Pancreas (tissue), 10 donors: ENCODE results near the gene ARL15. TPM values are rescaled to one million over a fixed set of nuclear protein-coding genes. Genes with fewer than 3 reads are reported as not detected.
A peak's percentile ranks its signal among the peaks of the same experiment; 100 is the strongest.

Experiments
- ATAC-seq, 4 donors: fragments of 200-7000 bp; cut with Tn5 transposase; one replicate each; pipeline versions ENCODE4 v1.8.0 to v1.9.1; 2020; ENCODE audit warnings: mild to moderate bottlenecking in 4 of 4, moderate library complexity in 4 of 4
- DNase-seq, 6 donors: peaks; one replicate each; pipeline ENCODE4 v3.0.0-alpha.2; 2020
- FAIRE-seq: peaks from 2 replicates; lab custom pipeline; 2012; peaks lifted over from hg19 to GRCh38; lab: Jason Lieb, UNC
- H3K27ac ChIP-seq, 4 donors: fragments of 200-600 bp; sonication (generic); 1 replicate in 3 of 4; 2 replicates in 1 of 4; pipeline versions ENCODE4 v1.5.0 to v1.8.0; 2020
- H3K27me3 ChIP-seq, 4 donors: fragments of 200-600 bp; one replicate each; pipeline ENCODE4 v1.8.0; 2021
- H3K36me3 ChIP-seq, 3 donors: fragments of 200-600 bp; sonication (generic) in 1 of 3; one replicate each; pipeline versions ENCODE4 v1.5.0 to v1.8.0; 2020 to 2021
- H3K4me1 ChIP-seq, 3 donors: fragments of 200-600 bp; one replicate each; pipeline ENCODE4 v1.8.0; 2021
- H3K4me3 ChIP-seq, 4 donors: fragments of 200-600 bp; sonication (generic) in 2 of 4; one replicate each; pipeline versions ENCODE4 v1.5.0 to v1.8.0; 2020 to 2021
- H3K9me3 ChIP-seq, 4 donors: fragments of 200-600 bp; one replicate each; pipeline ENCODE4 v1.8.0; 2021
- CTCF ChIP-seq, 4 donors: fragments of 200-600 bp; sonication (generic) in 3 of 4; IDR thresholded peaks; one replicate each; pipeline versions ENCODE4 v1.5.0 to v1.8.0; 2021; ENCODE audit warnings: antibody characterized with exemption in 4 of 4
- WGBS, 2 donors: extraction: QIAGEN DNeasy Blood & Tissue Kit; methylation state at CpG; one replicate each; pipeline ENCODE4 v1.1.7; 2013; 5-methylcytosine and 5-hydroxymethylcytosine counted together
- intact Hi-C, 3 donors: fragments of 100-400 bp; cut with DNase I; formaldehyde crosslinking; loops; one replicate each; pipeline versions ENCODE4 v1.11.1 to v1.14.2; 2022
- polyA plus RNA-seq, 2 donors: library from polyadenylated mRNA; stranded (reverse); fragments of 200-250 nt; gene quantifications; one replicate each; pipeline ENCODE4 v1.2.3, GENCODE V29; 2013
- total RNA-seq, 6 donors: library from RNA; stranded (reverse); fragmentation: NEBNext Ultra II Directional in 4 of 6; extraction: Animal tissue kit (Norgen Biotek cat#: 25700) in 4 of 6; gene quantifications; one replicate each; pipeline versions ENCODE4 v1.2.1 to v1.2.4, GENCODE V29; 2021 to 2023
- donor health status: healthy with polysubstance abuse.
- donor health status: DM: no; HTN: no; CAD: no; lungs with moderate emphysema.
- donor health status: DM: no; HTN: no; CAD: no.
- donor health status: control.
- donor health status: control.
- donor health status: Bipolar disorder and iron deficiency.
- donor health status: DM: yes; HTN: yes; CAD: no.
- donor health status: DM: no; HTN: no; CAD: no.
- donor health status: DM: no; HTN: no; CAD: no.
- donor health status: DM: yes; HTN: yes; CAD: no.

The ARL15 gene
- total and polyA plus RNA-seq, 8 donors, result 3.9 to 14.0 (median 6.7) TPM

GRCh38 chr5:54136516-54137440 lies 173.6 kb downstream of the ARL15 start:
- intact Hi-C loops, result no loop called here
- no peak overlapping the region for H3K27ac ChIP-seq
- H3K4me3 ChIP-seq, result no peak overlapping the region
- DNase-seq (no peak), ATAC-seq (no peak), FAIRE-seq (no peak)
- no peaks in the 10 kb centered on the region for H3K9me3 ChIP-seq
- no peak for TF ChIP-seq CTCF (IDR thresholded peaks at IDR 0.05)
- no peaks in the 10 kb centered on the region for H3K27me3 ChIP-seq
- WGBS, 2 donors, result 85 to 92% methylated on average over 5 of the region's 5 CpGs
- no peaks in the 10 kb centered on the region for H3K4me1 ChIP-seq
- no peaks in the 10 kb centered on the region for H3K36me3 ChIP-seq

GRCh38 chr5:54135042-54135441 lies 175.3 kb downstream of the ARL15 start:
- Histone ChIP-seq H3K36me3 (no peaks in the 10 kb centered on the region), H3K4me3 (no peak overlapping the region), H3K27me3 (no peaks in the 10 kb centered on the region), H3K4me1 (no peaks in the 10 kb centered on the region), H3K9me3 (no peaks in the 10 kb centered on the region), H3K27ac (no peak overlapping the region)
- no peak for TF ChIP-seq CTCF (IDR thresholded peaks at IDR 0.05)
- FAIRE-seq, result no peak
- WGBS, 2 donors, result 64 to 66% methylated on average over 2 of the region's 2 CpGs
- DNase-seq, result no peak
- ATAC-seq, result no peak
- intact Hi-C loops, result no loop called here

GRCh38 chr5:54133917-54134316 lies 176.5 kb downstream of the ARL15 start:
- no peaks in the 10 kb centered on the region for H3K27me3 ChIP-seq
- DNase-seq (no peak), ATAC-seq (peak in 2 of 4 donors; percentile 32 to 49), FAIRE-seq (no peak)
- H3K4me3 ChIP-seq, result no peak overlapping the region
- H3K36me3 ChIP-seq, result no peaks in the 10 kb centered on the region
- no peaks in the 10 kb centered on the region for H3K4me1 ChIP-seq
- H3K27ac ChIP-seq, result no peak overlapping the region
- no peaks in the 10 kb centered on the region for H3K9me3 ChIP-seq
- intact Hi-C loops, result no loop called here
- TF ChIP-seq CTCF (IDR thresholded peaks at IDR 0.05), result no peak

GRCh38 chr5:54120473-54120872 lies 189.9 kb downstream of the ARL15 start:
- Histone ChIP-seq H3K27me3 (no peaks in the 10 kb centered on the region), H3K27ac (no peak overlapping the region), H3K9me3 (no peaks in the 10 kb centered on the region), H3K36me3 (no peaks in the 10 kb centered on the region), H3K4me3 (no peak overlapping the region), H3K4me1 (peaks cover 0 to 6% (median 0%) of the 10 kb centered on the region in 3 donors)
- ATAC-seq (no peak), FAIRE-seq (no peak), DNase-seq (no peak)
- WGBS, 2 donors, result 96 to 98% methylated on average over 2 of the region's 2 CpGs
- TF ChIP-seq CTCF (IDR thresholded peaks at IDR 0.05), result no peak
- intact Hi-C loops, result no loop called here

- ATAC-seq (no peak), FAIRE-seq (no peak), DNase-seq (no peak)
- TF ChIP-seq CTCF (IDR thresholded peaks at IDR 0.05), result no peak
- no peaks in the 10 kb centered on the region for H3K36me3 ChIP-seq
- 93% methylated on average over 2 of the region's 2 CpGs for WGBS, 2 donors
- intact Hi-C loops, result no loop called here
- peaks cover 0 to 6% (median 0%) of the 10 kb centered on the region in 3 donors for H3K4me1 ChIP-seq
- H3K27ac ChIP-seq, result no peak overlapping the region
- H3K27me3 ChIP-seq, result no peaks in the 10 kb centered on the region
- no peaks in the 10 kb centered on the region for H3K9me3 ChIP-seq
- H3K4me3 ChIP-seq, result no peak overlapping the region
These were observed 192.4 kb downstream of the ARL15 start for GRCh38 chr5:54117957-54118356.
